GM18526 (cell line): ENCODE results near the gene RUBCN.

Source experiments
- POLR2A ChIP-seq: IDR thresholded peaks from 3 replicates; pipeline ENCODE4 v1.6.1; 2011; ENCODE audit not compliant: insufficient read length; ENCODE audit errors: extremely low read depth

The RUBCN gene

DNA sequence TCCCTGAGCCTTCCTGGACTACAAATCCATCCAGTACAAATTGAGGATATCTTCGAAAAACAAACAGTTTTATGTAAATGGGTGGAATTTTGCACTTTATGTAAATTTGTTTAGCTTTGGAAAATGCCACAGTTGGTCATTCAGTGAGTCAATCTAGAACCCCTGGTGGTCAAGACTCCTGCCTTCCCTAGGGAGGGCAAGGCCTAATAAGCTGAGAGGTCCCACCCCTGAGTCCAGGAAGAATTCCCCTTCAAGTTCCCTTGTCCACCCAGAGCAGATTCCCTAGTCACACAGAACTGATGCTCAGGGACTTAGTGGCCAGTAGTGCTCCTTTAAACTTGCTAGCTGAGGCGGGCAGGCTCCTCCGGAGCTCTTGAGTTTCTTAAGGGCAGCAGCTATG, 6.1 kb upstream of the RUBCN start:
- no peak for TF ChIP-seq POLR2A

DNA sequence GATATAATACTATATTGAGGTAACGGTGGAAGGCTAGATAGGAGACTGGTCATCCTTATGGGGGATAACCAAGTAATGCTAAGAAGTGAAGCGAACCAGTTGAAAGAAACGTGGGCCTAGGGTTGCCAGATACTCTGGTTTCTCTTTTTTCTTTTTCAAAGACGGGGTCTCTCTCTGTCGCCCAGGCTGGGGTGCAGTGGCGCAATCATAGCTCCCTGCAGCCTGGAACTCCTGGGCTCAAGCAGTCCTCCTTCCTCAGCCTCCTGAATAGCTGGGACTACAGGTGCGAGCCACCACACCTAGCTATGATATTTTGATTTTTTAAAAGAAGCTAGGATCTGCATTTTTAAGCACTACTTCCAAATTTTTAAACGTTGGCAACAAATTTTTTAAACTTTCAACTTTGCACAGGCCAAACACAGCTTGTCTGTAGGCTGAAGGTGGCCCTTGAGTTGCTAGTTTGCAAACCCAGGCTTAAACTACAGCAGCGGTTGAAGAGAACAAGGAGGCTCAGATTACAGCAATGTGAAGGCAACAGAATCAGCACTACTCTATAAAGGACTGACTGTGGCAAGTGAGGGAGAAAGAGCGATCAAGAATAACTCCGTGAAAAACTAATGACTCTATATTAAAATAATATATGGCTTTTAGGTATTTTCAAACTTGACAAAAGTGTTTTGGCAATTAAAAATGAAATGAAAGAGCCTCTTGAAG, 1.2 kb upstream of the RUBCN start:
- no peak for TF ChIP-seq POLR2A

GRCh38 chr3:197737319-197737649, 580 bp upstream of the RUBCN start:
- no peak for TF ChIP-seq POLR2A

DNA sequence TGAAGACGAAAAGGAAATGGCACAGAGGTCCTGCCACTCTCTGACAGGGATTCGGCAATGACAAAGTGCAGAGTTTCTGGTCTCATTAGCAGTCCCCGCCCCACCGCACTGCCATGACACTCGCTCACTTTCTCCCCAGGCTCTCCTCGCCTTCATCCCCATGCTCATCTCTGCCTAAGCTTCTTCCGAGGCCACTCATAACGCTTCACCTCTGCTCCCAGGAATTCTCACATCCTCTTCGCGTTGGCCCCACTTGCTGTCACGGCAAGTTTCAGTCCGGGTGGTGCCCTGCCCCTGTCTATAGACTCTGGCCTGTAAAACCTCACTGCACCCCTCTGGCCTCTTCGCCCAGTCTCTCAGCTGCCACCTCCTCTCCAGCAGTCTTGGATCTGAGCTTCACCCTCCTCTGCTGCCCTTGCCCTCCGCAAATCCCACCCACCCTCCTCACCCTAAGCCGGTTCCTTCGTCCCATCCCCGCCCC, 654 bp downstream of the RUBCN start:
- no peak for TF ChIP-seq POLR2A

DNA sequence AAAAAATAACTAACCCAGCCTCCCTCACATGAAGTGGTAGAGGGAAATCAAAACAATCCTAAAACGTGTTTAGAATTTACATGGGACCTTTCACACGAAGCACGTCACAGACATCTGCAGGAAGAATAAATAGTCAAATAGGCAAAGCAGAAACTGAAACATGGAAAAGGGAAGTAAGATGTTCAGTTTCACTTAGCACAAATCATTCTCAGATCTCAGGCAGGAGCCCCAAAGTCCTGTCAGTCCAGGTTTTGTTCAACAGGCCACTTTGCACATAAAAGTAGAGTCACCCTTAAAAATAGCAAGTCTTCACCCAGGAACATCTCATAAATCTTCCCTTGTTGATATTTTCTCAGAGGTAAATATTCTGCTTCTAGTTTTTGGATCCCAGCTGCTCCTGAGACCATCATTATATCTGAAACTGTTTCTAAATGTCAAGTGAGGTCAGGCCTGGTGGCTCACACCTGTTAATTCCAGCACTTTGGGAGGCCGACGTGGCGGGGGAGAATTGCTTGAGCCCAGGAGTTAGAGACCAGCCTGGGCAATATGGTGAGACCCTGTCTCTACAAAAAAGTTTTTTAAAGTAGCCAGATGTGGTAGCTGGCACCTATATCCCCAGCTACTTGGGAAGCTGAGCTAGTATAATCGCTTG, 1.9 kb downstream of the RUBCN start:
- peak; percentile 27 for TF ChIP-seq POLR2A

DNA sequence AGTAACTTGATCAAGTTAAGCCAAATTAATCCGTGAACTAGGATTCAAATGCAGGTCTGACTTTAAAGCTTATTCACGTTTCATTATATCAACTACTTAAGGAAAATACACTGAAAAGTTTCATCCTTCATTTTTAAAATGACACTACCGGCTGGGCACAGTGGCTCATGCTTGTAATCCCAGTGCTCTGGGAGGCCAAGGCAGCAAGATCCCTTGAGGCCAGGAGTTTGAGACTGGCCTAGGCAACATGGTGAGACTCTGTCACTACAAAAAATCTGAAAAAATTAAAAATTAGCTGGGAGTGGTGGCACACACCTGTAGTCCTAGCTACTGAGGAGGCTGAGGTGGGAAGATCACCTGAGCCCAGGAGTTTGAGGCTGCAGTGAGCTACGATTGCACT, 3.7 kb downstream of the RUBCN start:
- no peak for TF ChIP-seq POLR2A

DNA sequence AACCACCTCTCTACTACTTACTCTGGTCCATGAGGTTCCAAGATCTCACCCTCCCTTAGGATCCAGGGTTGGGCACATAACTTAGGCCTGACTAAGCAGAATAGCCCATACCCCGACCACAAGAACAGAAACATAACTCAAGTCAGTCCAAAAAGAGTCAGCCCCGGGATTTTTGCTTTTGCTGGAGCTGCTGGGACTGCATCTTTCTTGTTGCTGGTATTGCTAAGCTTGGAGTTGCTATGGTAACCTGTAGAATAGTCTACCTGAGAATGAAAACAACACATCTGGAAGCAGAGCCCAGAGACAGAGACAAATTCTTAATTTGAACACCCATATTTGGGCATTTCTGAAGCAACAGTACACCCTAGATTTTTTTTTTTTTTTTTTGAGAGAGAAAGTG, 6.5 kb downstream of the RUBCN start:
- no peak for TF ChIP-seq POLR2A

DNA sequence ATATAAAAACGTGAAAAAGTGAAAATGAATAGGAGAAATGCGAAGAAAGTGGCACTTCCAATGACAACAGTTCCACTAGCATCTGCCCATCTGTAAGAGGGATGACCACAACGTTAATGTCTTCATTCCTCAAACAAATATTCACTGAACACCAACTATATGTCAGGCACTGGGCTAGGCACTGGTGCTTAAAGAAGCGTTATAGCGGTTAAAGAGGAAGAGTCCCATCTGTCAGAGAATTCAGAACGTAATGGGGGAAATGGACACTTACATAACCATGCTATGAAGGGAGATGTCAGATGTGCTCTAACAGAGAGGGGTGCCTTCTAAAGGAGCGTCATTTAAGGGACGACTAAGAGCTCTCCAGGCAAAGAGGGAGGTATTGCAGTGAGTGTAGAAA, 8.2 kb downstream of the RUBCN start:
- no peak for TF ChIP-seq POLR2A

DNA sequence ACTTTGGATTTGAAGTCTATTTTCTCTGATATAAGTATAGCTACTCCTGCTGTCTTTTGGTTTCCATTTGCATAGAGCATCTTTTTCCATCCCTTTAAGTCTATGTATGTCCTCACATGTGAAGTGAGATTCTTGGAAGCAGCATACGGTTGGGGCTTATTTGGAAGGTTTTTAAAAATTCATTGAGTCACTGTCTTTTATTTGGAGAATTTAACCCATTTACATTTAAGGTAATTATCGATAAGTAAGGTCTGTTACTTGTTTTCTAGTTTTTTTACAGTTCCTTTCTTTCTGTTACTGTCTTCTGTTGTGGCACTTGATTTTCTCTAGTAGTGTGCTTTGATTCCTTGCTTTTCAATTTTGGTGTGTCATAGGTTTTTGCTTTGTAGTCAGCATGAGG, 14.0 kb downstream of the RUBCN start:
- no peak for TF ChIP-seq POLR2A

- no peak for TF ChIP-seq POLR2A
These were observed 16.0 kb downstream of the RUBCN start for GRCh38 chr3:197720694-197721093.

GRCh38 chr3:197718891-197719290, 17.8 kb downstream of the RUBCN start:
- no peak for TF ChIP-seq POLR2A

- TF ChIP-seq POLR2A = no peak
These were observed 22.5 kb downstream of the RUBCN start for GRCh38 chr3:197714251-197714650.

- TF ChIP-seq POLR2A = no peak
These were observed 23.3 kb downstream of the RUBCN start for GRCh38 chr3:197713477-197713822.

GRCh38 chr3:197711973-197712707, 24.6 kb downstream of the RUBCN start:
- TF ChIP-seq POLR2A = peak; percentile 18

DNA sequence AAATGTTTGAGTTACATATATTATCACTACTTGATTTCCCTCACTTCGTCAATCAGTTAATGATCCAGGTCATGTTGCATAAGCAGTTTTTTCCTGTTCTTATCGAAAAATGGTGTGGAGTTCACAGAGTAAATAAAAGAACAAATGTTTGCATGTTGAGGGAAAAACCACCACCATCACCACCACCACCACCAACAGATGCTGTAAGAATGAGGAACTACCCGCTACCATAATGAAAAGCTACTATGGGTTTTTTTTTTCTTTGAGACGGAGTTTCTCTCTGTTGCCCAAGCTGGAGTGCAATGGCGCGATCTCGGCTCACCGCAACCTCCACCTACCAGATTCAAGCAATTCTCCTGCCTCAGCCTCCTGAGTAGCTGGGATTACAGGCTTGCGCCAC, 27.6 kb downstream of the RUBCN start:
- TF ChIP-seq POLR2A = no peak

DNA sequence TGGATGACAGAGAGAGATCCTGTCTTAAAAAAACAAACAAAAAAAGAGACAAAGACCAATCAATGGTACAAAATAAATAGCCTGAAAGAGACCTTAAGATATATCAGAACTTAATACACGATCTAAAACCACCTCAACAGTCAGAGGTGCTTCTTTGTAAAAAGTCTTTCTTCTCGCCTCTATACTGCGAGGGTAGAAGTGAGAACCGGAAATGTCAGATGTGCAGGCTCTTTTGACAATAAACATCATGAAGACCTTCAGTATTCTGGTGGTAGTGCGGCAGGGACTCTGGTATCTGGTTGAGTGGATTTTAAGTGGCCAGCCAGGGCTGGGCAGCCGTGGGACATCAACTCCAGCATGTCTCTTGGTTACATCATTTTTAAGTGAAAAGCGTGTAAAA, 30.0 kb downstream of the RUBCN start:
- no peak for TF ChIP-seq POLR2A
